RWPE2 (cell line): ENCODE results near the gene NEURL1B.

Source experiments
- ATAC-seq: fragments of 200-7000 bp; cut with Tn5 transposase; 3 replicates; pipeline ENCODE4 v1.9.1; 2021; ENCODE audit warnings: low read depth
- DNase-seq: peaks from one replicate; pipeline ENCODE4 v3.0.0-alpha.2; 2020; ENCODE audit warnings: low spot score
- H3K27ac ChIP-seq: fragments of 450-650 bp; 2 replicates; pipeline ENCODE4 v1.5.1; 2017; ENCODE audit warnings: mild to moderate bottlenecking; ENCODE audit not compliant: poor library complexity, severe bottlenecking
- H3K27me3 ChIP-seq: fragments of 250-450 bp; sonication (Bioruptor Pico); 2 replicates; pipeline ENCODE4 v1.5.1; 2021; ENCODE audit warnings: mild to moderate bottlenecking, moderate library complexity; ENCODE audit not compliant: insufficient read depth, poor library complexity, severe bottlenecking
- H3K36me3 ChIP-seq: fragments of 250-450 bp; sonication (Bioruptor Pico); 2 replicates; pipeline ENCODE4 v1.5.1; 2020; ENCODE audit warnings: low read depth, mild to moderate bottlenecking, moderate library complexity
- H3K4me1 ChIP-seq: fragments of 250-450 bp; sonication (Bioruptor Pico); 2 replicates; pipeline ENCODE4 v1.5.1; 2021; ENCODE audit warnings: mild to moderate bottlenecking, moderate library complexity; ENCODE audit not compliant: insufficient read depth, poor library complexity, severe bottlenecking
- H3K4me3 ChIP-seq: fragments of 250-450 bp; sonication (Bioruptor Pico); 2 replicates; pipeline ENCODE4 v1.5.1; 2021; ENCODE audit warnings: mild to moderate bottlenecking, moderate library complexity; ENCODE audit not compliant: severe bottlenecking
- H3K9me3 ChIP-seq: fragments of 250-450 bp; sonication (Bioruptor Pico); 2 replicates; pipeline ENCODE4 v1.5.1; 2021; ENCODE audit warnings: mild to moderate bottlenecking, moderate library complexity; ENCODE audit not compliant: severe bottlenecking
- CTCF ChIP-seq: fragments of 450-650 bp; IDR thresholded peaks from one replicate; pipeline ENCODE4 v1.5.1; 2017; ENCODE audit warnings: mild to moderate bottlenecking, moderate library complexity; ENCODE audit not compliant: poor library complexity, severe bottlenecking

The NEURL1B gene

GRCh38 chr5:172686539-172687390, 45.7 kb downstream of the NEURL1B start:
- ATAC-seq, result no peak
- no peak overlapping the region for H3K4me3 ChIP-seq
- H3K36me3 ChIP-seq, result peaks cover 40% of the 10 kb centered on the region
- no peaks in the 10 kb centered on the region for H3K9me3 ChIP-seq
- no peak for TF ChIP-seq CTCF
- no peaks in the 10 kb centered on the region for H3K4me1 ChIP-seq
- no peak overlapping the region for H3K27ac ChIP-seq
- no peak for DNase-seq
- no peaks in the 10 kb centered on the region for H3K27me3 ChIP-seq

- Histone ChIP-seq H3K4me1 (no peaks in the 10 kb centered on the region), H3K27ac (peak overlapping the region; percentile 2), H3K27me3 (no peaks in the 10 kb centered on the region), H3K9me3 (no peaks in the 10 kb centered on the region), H3K36me3 (peaks cover 35% of the 10 kb centered on the region), H3K4me3 (no peak overlapping the region)
- DNase-seq (no peak), ATAC-seq (no peak)
- no peak for TF ChIP-seq CTCF
Measured at GRCh38 chr5:172687940-172688339, 46.9 kb downstream of the NEURL1B start.

GRCh38 chr5:172688349-172689217, 47.5 kb downstream of the NEURL1B start:
- Histone ChIP-seq H3K4me1 (no peaks in the 10 kb centered on the region), H3K36me3 (peaks cover 35% of the 10 kb centered on the region), H3K27ac (peak overlapping the region; percentile 2), H3K9me3 (no peaks in the 10 kb centered on the region), H3K4me3 (no peak overlapping the region), H3K27me3 (no peaks in the 10 kb centered on the region)
- ATAC-seq (0 out of 3 replicates have a peak, but pooled peaks have one; percentile 25), DNase-seq (no peak)
- TF ChIP-seq CTCF, result no peak

GRCh38 chr5:172689218-172689572, 48.1 kb downstream of the NEURL1B start:
- H3K36me3 ChIP-seq, result peaks cover 34% of the 10 kb centered on the region
- H3K9me3 ChIP-seq, result no peaks in the 10 kb centered on the region
- H3K27ac ChIP-seq, result no peak overlapping the region
- no peak overlapping the region for H3K4me3 ChIP-seq
- H3K27me3 ChIP-seq, result no peaks in the 10 kb centered on the region
- ATAC-seq (no peak), DNase-seq (no peak)
- TF ChIP-seq CTCF, result no peak
- H3K4me1 ChIP-seq, result no peaks in the 10 kb centered on the region

GRCh38 chr5:172689801-172690200, 48.7 kb downstream of the NEURL1B start:
- H3K27ac ChIP-seq, result no peak overlapping the region
- TF ChIP-seq CTCF, result no peak
- H3K27me3 ChIP-seq, result no peaks in the 10 kb centered on the region
- no peaks in the 10 kb centered on the region for H3K4me1 ChIP-seq
- peaks cover 28% of the 10 kb centered on the region for H3K36me3 ChIP-seq
- H3K9me3 ChIP-seq, result no peaks in the 10 kb centered on the region
- H3K4me3 ChIP-seq, result no peak overlapping the region
- DNase-seq (no peak), ATAC-seq (no peak)
